CD4-positive, alpha-beta T cell treated with Interleukin-15 for 4 hours (primary cell): Measurements from ENCODE around the gene CDH8.

Experiments used
- DNase-seq: peaks from one replicate; pipeline ENCODE4 v3.0.0-alpha.2; 2020; ENCODE audit warnings: low spot score

Gene CDH8

GRCh38 chr16:61616088-61616487 lies 420.1 kb downstream of the CDH8 start:
- DNase-seq = no peak

DNA sequence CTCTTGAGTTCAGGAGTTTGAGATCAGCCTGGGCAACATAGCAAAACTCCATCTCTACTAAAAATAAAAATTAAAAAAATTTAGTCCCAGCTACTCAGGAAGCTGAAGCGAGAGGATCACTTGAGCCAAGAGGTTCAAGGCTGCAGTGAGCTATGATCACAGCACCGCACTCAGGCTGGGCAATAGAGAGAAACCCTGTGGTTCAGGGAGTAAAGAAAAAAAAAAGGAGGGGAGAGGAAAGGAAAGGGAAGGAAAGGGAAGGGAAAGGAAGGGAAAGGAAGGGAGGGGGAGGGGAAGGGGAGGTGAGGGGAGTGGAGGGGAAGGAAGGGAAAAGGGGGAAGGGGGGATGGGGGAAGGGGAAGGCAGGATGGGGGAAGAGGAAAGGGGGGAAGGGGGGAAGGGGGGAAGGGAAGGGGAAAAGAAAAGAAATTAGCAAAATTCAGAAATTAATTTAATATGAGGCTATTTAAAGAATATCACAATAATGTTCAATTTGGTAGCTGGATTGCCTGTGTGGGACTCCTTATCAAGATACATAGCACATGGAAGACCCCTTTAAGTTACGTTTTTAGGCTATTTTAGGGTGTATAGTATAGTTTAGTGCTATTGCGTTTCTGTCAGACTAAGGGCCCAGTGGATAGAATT lies 424.3 kb downstream of the CDH8 start:
- DNase-seq = no peak

GRCh38 chr16:61606581-61606980 lies 429.7 kb downstream of the CDH8 start:
- no peak for DNase-seq
